Islet precursor cell (in vitro differentiated cells): ENCODE results near the gene VWA1.
"Not testable (repeated sequence)": the region's sequence is repeated elsewhere in the genome, so short reads cannot be mapped to it uniquely, and the experiment has no call there.

Experiments used
- DNase-seq: peaks from one replicate; pipeline ENCODE4 v3.0.0-alpha.2; 2018

VWA1 gene

DNA sequence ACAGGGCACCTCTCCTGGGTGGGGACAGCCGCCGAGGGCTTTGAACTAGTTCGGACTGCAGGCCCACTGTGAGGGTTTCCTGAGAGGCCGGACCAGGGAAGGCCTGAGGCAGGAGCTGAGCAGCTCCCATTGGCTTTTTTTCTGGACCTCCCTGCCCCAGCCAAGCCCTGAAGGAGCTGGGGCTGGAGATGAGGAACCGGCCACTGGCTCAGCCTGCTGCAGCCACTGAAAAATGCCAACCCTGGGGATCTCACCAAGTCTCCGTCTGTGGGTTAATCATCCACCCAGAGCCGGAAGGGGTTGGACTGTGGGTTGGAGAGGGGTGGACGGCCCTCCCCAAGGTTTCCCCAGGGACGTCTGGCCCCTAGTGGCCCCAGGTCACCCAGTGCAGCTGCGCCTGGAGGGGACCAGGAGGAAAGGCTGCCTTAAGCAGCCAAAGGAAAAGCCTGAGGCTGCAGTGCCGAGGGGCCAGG lies 2.5 kb downstream of the VWA1 start:
- no peak for DNase-seq

DNA sequence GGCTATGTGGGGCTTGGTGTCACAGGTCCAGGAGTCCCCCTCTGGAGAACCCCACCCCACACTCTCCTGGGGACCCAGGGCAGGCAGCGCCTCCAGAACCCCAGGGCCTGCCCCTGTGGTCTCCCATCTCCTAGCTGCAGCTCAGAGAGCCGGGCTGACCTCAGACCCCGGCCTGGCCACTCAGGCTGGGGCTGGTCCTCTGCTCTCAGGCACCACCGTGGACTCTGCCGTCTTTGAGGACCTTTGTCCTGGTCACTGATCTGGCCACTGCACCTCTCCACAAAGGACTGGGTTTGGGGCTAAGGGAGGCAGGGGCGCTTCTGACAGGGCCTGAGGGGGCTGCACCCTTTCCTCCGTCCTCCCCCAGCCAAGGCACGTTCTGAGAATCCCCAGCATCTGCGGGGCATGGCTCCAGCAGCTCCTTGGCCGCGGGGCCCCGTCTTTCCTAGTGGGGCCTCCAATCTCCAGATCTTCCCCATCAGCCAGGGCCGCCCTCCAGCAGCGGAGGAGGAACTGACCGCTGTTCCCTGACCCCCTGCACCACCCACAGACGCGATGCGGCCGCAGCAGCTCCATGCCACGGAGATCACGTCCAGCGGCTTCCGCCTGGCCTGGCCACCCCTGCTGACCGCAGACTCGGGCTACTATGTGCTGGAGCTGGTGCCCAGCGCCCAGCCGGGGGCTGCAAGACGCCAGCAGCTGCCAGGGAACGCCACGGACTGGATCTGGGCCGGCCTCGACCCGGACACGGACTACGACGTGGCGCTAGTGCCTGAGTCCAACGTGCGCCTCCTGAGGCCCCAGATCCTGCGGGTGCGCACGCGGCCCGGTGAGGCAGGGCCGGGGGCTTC lies 3.3 kb downstream of the VWA1 start:
- no peak for DNase-seq

DNA sequence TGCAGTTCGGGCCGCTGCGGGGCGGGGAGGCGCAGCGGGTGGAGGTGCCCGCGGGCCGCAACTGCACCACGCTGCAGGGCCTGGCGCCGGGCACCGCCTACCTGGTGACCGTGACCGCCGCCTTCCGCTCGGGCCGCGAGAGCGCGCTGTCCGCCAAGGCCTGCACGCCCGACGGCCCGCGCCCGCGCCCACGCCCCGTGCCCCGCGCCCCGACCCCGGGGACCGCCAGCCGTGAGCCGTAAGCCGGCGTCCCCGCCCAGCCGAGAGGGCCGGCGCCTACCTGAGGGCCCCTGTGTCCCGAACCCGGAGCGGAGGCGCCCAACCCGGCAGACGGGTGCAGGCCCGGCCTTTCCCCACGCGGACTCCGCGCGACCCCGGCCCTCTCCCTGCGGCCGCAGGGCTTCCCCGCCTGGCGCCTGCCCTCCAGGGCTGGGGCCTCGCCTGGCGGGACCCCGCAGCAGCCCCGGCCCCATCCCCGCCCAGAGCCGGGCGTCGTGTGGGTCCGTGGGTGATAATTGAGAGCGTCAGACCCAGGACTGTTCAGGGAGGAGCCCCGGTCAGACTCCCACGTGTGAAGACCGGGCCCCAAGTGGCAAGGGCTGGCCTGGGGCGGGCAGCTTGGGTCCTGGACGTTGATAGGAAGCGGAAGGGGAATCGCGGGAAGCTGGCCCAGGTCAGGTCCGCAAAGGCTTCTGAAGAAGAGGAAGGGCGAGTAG lies 4.2 kb downstream of the VWA1 start:
- DNase-seq: no peak

DNA sequence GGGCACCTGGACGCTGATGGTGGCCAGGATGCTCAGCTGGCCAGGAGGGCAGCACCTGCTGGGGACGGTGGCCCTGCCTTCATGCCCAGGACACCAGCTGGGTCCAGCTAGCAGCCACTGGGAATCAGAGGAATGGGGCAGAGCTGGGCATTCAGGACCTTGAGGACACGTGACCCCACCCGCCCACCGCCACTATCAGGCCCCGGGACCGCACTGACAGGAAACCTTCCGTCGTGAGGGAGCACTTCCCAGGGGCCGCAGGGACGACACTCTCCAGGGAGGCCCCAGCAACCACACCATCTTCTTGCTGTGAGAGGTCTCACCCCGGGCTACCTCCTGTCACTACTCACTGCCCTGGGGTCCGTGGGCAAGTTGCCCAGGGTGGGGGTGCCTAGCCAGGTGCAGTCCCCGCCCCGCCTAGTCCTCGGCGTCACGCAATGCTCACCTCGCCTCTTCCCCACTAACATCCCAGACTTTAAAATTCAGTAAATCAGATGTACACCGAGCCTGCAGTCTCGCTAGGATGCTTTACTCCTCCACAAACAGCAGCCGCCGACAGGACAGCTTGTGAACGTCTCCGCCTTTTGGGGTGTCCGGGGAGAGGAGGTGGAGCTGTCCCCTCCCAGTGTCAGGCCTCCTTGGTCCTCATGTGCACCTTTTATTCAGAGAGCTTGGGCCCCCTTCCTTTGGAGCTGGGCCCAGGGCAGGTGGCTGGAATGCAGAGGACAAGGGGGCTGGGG lies 4.9 kb downstream of the VWA1 start:
- no peak for DNase-seq

DNA sequence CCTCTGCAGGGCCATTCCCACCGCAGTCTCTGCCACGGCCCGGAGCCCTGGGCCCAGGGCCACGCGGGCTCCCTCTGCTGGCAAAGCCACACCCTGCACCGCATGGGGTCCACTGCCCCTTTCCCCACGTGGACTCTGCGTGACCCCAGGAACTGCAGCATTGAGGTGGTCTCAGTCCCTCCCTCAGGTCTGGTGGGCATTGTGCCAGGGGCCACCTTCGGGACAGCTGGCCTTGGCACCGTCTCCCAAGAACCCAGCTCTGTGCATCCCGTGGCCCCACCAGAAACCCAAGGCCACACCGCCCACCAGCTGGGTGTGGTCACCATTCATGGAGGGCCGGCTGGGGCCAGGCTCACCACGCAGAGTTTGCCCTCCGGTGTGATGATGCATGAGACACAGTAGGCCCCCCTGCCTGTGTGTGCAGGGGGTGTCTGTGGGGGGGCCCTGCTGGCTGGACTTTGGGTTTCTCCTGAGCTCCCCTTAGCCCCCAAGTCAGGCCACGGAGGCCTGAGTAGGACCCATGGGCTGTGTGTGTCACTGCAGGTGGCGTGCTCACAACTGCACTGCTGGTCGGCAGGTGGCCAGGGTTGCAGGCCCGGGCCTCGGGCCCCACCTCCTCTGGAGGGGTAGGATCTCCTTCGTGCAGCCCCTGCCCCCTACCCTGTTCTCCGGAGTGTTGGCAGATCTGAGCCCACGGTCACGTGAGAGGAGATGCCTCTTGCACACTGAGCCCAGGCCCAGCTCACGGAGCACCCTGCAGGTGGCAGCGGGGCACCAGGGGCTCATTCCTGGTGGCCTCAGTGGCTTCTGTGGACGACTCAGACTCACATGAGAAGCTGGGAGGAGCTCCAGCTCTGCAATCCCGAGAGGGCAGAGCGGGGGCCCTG lies 5.8 kb downstream of the VWA1 start:
- DNase-seq: no peak

DNA sequence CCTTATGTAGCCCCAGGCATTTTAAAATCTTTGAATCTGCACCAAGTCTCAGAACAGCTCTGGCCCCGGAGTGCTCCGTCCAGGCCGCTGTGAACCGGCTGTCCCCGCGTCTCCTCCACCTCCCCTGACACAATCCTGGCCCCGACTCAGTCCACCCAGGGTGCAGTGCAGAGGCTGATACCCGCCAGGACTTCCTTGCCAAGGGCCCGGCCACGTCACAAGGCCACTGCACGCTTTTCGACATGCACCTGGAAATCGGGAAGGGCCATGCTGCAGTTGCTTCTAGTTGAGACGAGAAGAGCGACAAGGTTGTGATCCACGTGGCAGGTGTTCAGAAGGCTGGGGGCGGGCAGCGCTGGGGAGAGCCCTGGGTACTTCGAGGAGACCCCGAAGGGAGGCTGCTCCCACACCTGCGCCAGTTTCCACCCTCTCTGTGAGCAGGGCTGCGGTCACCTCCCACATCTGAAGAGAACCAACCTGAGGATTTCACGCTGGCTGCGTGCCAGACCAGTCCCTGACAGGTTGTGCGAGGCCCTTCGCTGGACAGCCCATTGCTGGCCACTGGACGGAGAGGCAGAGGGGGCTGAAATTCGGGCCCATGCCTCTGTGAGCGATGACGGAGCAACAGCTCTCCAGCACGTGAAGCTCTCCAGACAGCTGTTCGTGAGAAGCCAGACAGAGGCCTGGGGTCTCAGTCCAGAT lies 6.7 kb downstream of the VWA1 start:
- no peak for DNase-seq

DNA sequence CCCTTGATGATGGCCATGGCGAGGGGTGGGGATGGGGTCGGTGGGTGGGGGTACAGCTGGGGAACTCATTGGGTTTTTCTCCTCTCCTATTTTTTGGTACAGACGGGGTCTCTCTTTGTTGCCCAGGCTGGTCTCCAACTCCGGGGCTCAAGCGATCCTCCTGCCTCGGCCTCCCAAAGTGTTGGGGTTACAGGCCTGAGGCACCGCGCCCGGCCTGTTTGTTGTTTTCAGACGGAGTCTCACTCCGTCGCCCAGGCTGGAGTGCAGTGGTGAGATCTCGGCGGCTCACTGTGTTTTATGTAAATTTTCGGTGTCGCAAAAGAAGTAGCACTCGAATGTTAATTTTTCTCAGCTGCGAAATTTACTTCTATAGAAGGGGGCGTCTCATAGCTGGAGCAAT lies 11.1 kb downstream of the VWA1 start:
- DNase-seq: not testable (repeated sequence)

DNA sequence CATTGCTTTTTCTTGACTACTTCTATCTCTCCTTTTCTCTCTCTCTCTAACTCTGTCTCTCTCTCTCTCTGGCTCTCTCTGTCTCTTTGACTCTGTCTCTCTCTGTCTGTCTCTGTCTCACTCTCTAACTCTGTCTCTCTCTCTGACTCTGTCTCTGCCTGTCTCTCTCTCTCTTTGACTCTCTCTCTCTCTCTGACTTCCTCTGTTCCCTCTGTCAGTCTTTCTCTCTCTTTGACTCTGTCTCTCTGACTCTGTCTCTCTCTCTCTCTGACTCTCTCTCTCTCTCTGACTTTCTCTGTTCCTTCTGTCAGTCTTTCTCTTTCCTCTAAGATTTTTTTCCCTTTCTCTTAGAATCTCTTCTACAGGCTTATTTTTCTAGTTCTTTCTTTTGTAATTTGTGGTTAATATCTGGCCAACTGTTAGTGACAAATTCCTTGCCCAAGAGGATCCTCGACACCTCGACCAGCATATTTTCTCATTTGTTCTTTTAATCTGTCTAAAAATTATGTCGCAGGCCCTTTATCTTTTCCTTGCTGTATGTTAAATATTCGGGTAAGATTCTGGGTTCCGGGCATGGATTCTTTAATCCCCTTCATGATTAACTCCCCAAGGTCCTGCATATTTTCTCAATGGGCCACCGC lies 13.7 kb downstream of the VWA1 start, which contains the start of gene ATAD3C:
Gene ATAD3C (plus strand): TSS at position 591 of the 641 bp plus-strand sequence. CDS start 995 bp downstream, outside the sequence.
- DNase-seq: no peak

DNA sequence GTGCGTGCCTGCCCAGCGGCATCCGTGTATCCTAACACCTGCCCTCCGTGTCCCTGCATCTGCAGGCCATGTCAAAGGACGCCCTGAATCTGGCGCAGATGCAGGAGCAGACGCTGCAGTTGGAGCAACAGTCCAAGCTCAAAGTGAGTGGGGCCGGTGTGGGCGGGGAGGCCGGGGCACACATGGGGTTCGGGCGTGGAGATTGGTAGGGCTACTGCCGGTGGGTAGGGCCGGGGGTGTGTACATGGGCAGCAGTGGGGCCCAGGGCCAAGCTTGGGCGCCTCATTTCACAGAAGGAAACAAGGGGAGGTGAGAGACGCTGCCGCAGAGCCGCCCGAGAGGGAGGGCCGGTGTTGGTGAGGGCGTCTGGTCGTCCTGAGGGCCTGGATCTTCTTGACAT lies 15.1 kb downstream of the VWA1 start:
- DNase-seq: not testable (repeated sequence)

DNA sequence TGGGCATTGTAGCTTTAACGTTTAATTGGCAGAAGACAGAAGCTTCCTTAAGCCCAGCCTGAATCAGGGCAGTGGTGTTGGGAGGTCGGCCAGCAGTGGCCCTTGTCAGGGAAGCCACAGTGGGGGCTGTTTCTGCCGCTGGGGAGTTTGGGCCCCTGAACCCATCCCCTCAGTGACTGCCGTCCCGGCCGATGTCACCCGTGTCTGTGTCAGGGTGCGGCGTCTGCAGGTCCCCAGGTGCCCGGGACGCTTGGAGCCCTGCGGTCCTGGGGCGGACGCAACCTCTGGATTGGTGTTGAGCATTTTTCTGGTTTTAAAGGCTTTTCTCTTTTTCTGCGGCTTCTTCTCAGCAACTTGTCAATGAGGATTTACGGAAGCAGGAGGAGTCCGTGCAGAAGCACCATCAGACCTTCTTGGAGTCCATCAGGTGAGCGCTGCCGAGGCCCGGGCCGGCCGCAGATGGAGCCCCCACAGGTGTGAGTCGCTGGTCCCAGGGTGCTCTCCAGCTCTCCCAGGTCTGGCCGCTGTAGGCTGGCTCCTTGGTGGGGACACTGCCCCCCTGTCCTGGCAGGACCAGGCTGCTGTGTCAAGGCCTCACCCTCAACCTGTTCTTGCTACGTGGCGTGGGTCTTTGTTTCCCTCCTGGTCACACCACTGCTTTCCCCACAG lies 16.3 kb downstream of the VWA1 start:
- DNase-seq: no peak

DNA sequence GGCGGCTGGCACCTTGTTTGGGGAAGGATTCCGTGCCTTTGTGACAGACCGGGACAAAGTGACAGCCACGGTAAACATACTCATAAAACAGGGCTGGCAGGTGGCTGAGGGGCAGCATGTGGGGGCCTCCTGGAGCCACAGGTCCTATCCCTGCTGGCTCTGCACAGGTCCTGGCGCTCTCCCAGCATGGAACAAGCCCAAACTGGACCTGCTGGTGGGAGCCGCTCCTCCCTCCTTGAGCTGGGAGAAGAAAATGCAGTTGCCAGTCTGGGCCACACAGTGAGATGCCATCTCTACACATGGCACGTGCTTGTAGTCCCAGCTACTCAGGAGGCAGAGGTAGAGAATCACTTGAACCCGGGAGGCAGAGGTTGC lies 16.9 kb downstream of the VWA1 start:
- DNase-seq: not testable (repeated sequence)

DNA sequence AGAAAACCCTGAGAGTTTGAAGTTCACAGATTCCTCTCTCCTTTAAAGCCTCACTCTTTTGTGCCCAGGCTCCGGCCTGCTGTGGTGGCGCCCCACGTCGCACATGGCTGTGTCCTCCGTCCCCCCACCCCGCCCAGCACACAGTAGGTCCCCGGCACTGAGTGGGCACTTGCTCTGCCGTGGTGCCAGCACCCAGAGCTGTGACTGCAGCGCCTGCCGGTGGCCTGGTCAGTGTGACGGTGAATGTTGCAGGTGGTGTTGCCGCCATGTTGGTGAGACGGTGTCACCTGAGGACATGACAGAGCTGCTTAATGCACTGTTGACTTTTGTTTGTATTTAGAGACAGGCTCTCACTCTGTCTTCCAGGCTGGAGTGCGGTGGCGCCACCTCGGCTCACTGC lies 17.4 kb downstream of the VWA1 start:
- no peak for DNase-seq

DNA sequence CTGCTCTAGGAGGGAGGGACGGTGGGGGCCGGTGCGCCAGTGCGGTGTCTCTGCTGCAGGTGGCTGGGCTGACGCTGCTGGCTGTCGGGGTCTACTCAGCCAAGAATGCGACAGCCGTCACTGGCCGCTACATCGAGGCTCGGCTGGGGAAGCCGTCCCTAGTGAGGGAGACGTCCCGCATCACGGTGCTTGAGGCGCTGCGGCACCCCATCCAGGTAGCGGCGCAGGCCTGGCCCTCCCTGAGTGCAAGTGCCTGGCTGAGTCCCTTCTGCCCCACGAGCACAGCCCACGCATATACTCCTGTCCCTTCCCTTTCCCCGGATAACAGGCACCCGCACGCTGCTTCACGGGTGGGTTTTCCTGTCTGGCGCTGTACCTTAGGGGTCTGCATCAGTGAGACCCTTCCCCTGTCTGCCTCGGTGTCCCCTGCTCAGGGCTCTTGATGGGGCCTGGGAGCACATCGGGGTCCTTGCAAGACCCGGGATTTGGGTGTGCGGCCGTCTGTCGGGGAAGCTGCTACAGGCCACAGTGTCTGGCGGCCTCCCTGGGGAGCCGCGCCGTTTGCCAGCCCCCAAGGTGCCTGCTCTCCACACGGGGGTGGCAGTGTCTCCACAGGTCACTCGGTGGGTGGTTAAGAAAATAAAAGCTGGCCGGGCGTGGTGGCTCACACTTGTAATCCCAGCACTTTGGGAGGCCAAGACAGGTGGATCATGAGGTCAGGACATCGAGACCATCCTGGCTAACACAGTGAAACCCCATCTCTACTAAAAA lies 19.0 kb downstream of the VWA1 start:
- DNase-seq: not testable (repeated sequence)

DNA sequence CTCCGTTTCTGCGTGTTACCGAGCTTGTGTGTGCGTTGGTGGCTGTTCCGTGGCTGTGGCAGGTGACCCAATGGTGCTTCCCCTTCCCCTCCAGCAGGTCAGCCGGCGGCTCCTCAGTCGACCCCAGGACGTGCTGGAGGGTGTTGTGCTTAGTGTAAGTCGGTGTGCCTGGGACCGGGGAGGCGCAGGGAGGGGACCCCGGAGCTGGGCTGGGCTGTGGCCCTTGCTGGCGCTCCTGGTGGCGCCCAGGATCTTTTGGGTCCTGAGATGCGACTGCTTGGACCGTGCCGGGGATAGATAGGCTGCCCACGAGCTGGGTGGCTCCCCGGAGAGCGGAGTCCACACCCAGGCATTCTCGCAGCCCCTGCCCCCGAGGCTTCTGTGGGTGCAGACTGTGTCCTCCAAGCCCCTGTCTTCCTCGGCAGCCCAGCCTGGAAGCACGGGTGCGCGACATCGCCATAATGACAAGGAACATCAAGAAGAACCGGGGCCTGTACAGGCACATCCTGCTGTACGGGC lies 19.9 kb downstream of the VWA1 start:
- DNase-seq: no peak

DNA sequence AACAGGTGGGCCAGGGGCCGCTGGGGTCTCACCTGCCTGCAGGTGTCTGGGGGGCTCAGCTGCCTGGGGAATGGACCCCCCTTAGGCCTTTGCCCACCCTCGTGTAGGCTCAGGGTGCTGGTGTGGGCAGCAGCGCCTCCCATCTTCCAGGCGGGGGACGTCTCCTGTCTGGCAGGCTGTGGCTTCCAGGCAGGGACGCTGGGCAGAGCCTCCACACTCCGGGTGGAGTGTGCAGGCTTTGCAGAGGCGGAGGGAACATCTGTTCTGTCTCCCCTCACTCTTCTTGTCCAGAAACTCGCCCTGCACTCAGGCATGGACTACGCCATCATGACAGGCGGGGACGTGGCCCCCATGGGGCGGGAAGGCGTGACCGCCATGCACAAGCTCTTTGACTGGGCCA lies 20.4 kb downstream of the VWA1 start:
- not testable (repeated sequence) for DNase-seq

DNA sequence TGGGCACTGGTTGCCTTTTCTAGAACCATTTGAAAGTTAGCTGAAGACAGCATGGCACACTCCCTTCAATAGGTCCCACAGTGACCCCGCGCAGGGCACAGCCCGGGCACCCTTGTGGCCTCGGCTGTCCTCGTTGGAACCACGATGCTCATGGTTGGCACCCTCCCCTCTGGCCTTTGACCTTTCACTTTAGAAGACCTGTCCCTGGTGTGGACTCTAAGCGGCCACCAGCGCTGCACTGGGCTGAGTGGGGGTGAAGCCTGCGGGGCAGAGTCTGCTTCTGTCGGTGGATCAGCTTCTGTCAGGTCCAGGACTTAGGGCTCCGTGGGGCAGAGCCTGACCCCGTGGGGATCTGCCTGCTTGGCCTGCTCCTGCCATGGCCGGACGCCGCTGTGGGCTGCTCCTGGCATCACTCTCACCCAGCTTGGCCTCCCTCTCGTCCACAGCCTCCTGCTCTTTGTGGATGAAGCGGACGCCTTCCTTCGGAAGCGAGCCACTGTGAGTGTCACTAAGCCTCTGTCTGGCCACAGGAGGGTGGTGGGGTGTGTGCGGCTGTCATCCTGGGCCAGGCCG lies 21.3 kb downstream of the VWA1 start:
- DNase-seq: not testable (repeated sequence)

DNA sequence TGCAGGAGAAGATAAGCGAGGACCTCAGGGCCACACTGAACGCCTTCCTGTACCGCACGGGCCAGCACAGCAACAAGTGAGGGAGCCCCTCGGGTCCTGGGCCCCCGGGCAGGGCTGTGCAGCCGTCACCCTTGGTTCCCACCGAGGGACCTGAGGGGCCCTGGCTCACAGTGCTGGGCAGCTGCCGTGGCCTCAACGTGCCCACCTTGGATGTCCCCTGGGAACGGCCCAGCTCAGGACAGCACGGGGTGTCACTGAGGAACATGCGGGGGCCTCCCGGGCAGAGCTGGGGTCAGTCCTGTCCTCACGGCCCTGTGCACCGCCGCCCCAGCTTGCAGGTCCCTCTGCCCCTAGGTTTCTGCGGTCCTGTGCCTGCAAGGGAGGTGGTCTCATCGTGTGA lies 23.7 kb downstream of the VWA1 start:
- not testable (repeated sequence) for DNase-seq

DNA sequence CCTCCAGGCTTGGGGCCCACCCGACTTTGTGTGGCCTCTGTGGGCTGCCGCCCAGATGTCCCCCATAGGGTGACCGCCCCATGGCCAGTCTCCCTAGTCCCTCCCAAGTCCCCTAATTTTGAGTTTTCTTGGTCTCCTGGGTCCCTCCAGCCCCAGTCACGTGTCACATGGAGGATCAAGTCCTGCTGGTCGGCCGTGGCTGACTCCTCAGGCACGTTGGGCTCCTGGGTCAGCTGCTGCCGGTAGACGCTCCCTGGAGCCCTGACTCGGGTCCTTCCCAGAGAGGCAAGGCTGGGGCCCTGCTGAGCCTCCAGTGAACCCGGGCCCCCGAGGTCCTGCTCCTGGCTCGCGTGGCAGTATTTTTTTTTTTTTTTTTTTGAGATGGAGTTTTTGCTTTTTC lies 24.2 kb downstream of the VWA1 start:
- not testable (repeated sequence) for DNase-seq

DNA sequence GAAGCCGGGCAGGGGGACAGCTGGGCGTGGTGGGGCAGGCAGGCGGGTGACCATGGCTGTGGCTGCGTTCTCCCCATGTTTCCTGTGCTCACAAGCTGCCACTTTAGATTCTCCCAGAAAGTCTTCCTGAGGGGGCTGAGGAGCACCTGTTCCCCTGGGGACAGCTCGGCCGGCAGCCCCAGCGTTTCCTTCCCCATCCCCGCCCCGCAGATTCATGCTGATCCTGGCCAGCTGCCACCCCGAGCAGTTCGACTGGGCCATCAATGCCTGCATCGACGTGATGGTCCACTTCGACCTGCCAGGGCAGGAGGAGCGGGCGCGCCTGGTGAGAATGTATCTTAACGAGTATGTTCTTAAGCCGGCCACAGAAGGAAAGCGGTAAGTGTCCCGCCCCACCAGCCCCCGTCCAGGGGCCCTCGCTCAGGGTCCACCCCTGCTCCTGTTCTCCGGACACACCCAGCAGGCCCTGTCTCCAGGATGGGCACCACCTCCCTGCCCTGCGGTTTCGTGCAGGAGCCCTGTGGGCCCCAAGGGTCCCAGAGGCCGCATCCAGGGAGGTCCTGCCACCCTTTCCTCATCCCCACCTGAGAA lies 25.1 kb downstream of the VWA1 start:
- DNase-seq: no peak
